H9 (cell line): ENCODE results near the gene KDM4E. TPM values are rescaled to one million over a fixed set of nuclear protein-coding genes. Genes with fewer than 3 reads are reported as not detected.

Experiments used
- DNase-seq: peaks from one replicate; pipeline ENCODE4 v3.0.0-alpha.2; 2017
- H2AFZ ChIP-seq: one replicate; pipeline ENCODE4 v1.6.1; 2013; ENCODE audit warnings: mild to moderate bottlenecking, low read length, control low read depth, moderate library complexity
- H2AK5ac ChIP-seq: 2 replicates; pipeline ENCODE4 v1.6.1; 2013; ENCODE audit warnings: low read length, control low read depth, mixed read lengths; ENCODE audit not compliant: insufficient read length
- H2BK120ac ChIP-seq: one replicate; pipeline ENCODE4 v1.6.1; 2013; ENCODE audit warnings: low read depth, mild to moderate bottlenecking, low read length, control low read depth, inconsistent platforms; ENCODE audit not compliant: poor library complexity, severe bottlenecking
- H2BK12ac ChIP-seq: 2 replicates; pipeline ENCODE4 v1.6.1; 2013; ENCODE audit warnings: low read length, control low read depth, mixed read lengths, low read depth; ENCODE audit not compliant: insufficient read length
- H2BK15ac ChIP-seq: 2 replicates; pipeline ENCODE4 v1.6.1; 2013; ENCODE audit warnings: low read depth, low read length, control low read depth
- H2BK20ac ChIP-seq: one replicate; pipeline ENCODE4 v1.6.1; 2013; ENCODE audit warnings: low read depth, mild to moderate bottlenecking, low read length, control low read depth, inconsistent platforms; ENCODE audit not compliant: poor library complexity, severe bottlenecking
- H2BK5ac ChIP-seq: 2 replicates; pipeline ENCODE4 v1.6.1; 2013; ENCODE audit warnings: low read length, control low read depth, mixed read lengths; ENCODE audit not compliant: insufficient read length
- H3K14ac ChIP-seq: 2 replicates; pipeline ENCODE4 v1.6.1; 2013; ENCODE audit warnings: low read length, control low read depth; ENCODE audit not compliant: insufficient read depth
- H3K18ac ChIP-seq: 2 replicates; pipeline ENCODE4 v1.6.1; 2013; ENCODE audit warnings: low read depth, mild to moderate bottlenecking, mixed read lengths, low read length, control low read depth; ENCODE audit not compliant: insufficient read length
- H3K23ac ChIP-seq: 2 replicates; pipeline ENCODE4 v1.6.1; 2013; ENCODE audit warnings: low read length, control low read depth, mixed read lengths, low read depth; ENCODE audit not compliant: insufficient read length
- H3K23me2 ChIP-seq: 2 replicates; pipeline ENCODE4 v1.6.1; 2013; ENCODE audit warnings: low read depth, mild to moderate bottlenecking, mixed read lengths, low read length, control low read depth; ENCODE audit not compliant: insufficient read length, poor library complexity, severe bottlenecking
- H3K27ac ChIP-seq: 2 replicates; pipeline ENCODE4 v1.5.1; 2013; ENCODE audit warnings: low read length, control low read depth, mixed read lengths, low read depth; ENCODE audit not compliant: insufficient read length
- H3K27me3 ChIP-seq: 2 replicates; pipeline ENCODE4 v1.6.1; 2013; ENCODE audit warnings: low read length, control low read depth, inconsistent platforms; ENCODE audit not compliant: insufficient read depth
- H3K4ac ChIP-seq: 2 replicates; pipeline ENCODE4 v1.6.1; 2013; ENCODE audit warnings: low read depth, mild to moderate bottlenecking, control low read depth, inconsistent platforms, low read length, moderate library complexity
- H3K4me1 ChIP-seq: 2 replicates; pipeline ENCODE4 v1.6.1; 2013; ENCODE audit warnings: low read length, control low read depth, inconsistent platforms; ENCODE audit not compliant: insufficient read depth
- H3K4me2 ChIP-seq: 2 replicates; pipeline ENCODE4 v1.6.1; 2013; ENCODE audit warnings: low read length, control low read depth, mixed read lengths; ENCODE audit not compliant: insufficient read length, insufficient read depth
- H3K56ac ChIP-seq: 2 replicates; pipeline ENCODE4 v1.6.1; 2013; ENCODE audit warnings: low read depth, mild to moderate bottlenecking, mixed read lengths, low read length, control low read depth; ENCODE audit not compliant: insufficient read length
- H3K79me1 ChIP-seq: 2 replicates; pipeline ENCODE4 v1.6.1; 2013; ENCODE audit warnings: low read depth, mild to moderate bottlenecking, moderate library complexity, low read length, control low read depth, inconsistent platforms; ENCODE audit not compliant: insufficient read depth, poor library complexity, severe bottlenecking
- H3K79me2 ChIP-seq: 2 replicates; pipeline ENCODE4 v1.6.1; 2013; ENCODE audit warnings: low read length, control low read depth, inconsistent platforms; ENCODE audit not compliant: insufficient read depth
- H3K9ac ChIP-seq: 2 replicates; pipeline ENCODE4 v1.6.1; 2013; ENCODE audit warnings: low read length, control low read depth, mixed read lengths; ENCODE audit not compliant: insufficient read length; ENCODE audit errors: extremely low read depth
- H3K9me3 ChIP-seq: one replicate; pipeline ENCODE4 v1.6.1; 2013; ENCODE audit warnings: low read depth, low read length, inconsistent platforms; ENCODE audit not compliant: control insufficient read depth
- H3T11ph ChIP-seq: one replicate; pipeline ENCODE4 v1.6.1; 2013; ENCODE audit warnings: mild to moderate bottlenecking, low read length, control low read depth, inconsistent platforms
- H4K20me1 ChIP-seq: one replicate; pipeline ENCODE4 v1.6.1; 2013; ENCODE audit not compliant: control insufficient read depth, insufficient read length, insufficient read depth
- H4K5ac ChIP-seq: 2 replicates; pipeline ENCODE4 v1.6.1; 2013; ENCODE audit warnings: low read depth, mild to moderate bottlenecking, mixed read lengths, low read length, control low read depth; ENCODE audit not compliant: insufficient read length
- H4K8ac ChIP-seq: replicated peaks from 2 replicates; pipeline ENCODE4 v1.6.1; 2013; ENCODE audit warnings: low read length, control low read depth, mixed read lengths, low read depth; ENCODE audit not compliant: insufficient read length
- H4K91ac ChIP-seq: 2 replicates; pipeline ENCODE4 v1.6.1; 2013; ENCODE audit warnings: low read depth, mild to moderate bottlenecking, moderate library complexity, mixed read lengths, low read length, control low read depth; ENCODE audit not compliant: insufficient read length
- H3K27ac Mint-ChIP-seq, 3 experiments: 2 replicates in 2 of 3; 3 replicates in 1 of 3; pipeline ENCODE4 v1.8.0; 2020 to 2021; ENCODE audit warnings: mixed read lengths in 3 of 3, mild to moderate bottlenecking in 1 of 3, moderate library complexity in 1 of 3
- H3K27me3 Mint-ChIP-seq: 2 replicates; pipeline ENCODE4 v1.8.0; 2021; ENCODE audit warnings: low read depth, mild to moderate bottlenecking, moderate library complexity, mixed read lengths
- H3K36me3 Mint-ChIP-seq, 3 experiments: 2 replicates in 2 of 3; 3 replicates in 1 of 3; pipeline ENCODE4 v1.8.0; 2020 to 2021; ENCODE audit warnings: low read depth in 3 of 3, mixed read lengths in 3 of 3; ENCODE audit not compliant: insufficient read depth in 1 of 3
- H3K4me1 Mint-ChIP-seq, 2 experiments: 2 replicates each; pipeline ENCODE4 v1.8.0; 2020; ENCODE audit warnings: mixed read lengths in 2 of 2
- H3K4me3 Mint-ChIP-seq, 2 experiments: 2 replicates in 1 of 2; 3 replicates in 1 of 2; pipeline ENCODE4 v1.8.0; 2020 to 2021; ENCODE audit warnings: mild to moderate bottlenecking in 2 of 2, mixed read lengths in 2 of 2, moderate library complexity in 1 of 2
- H3K9me3 Mint-ChIP-seq, 2 experiments: 2 replicates in 1 of 2; 3 replicates in 1 of 2; pipeline ENCODE4 v1.8.0; 2020; ENCODE audit warnings: mild to moderate bottlenecking in 2 of 2, mixed read lengths in 2 of 2, moderate library complexity in 1 of 2
- WGBS: extraction: QIAGEN DNeasy Blood & Tissue Kit; methylation state at CpG from one replicate; pipeline ENCODE4 v1.1.7; 2013; ENCODE audit warnings: missing lambda C conversion rate, low lambda C conversion rate, mixed read lengths; ENCODE audit not compliant: insufficient read length; ENCODE audit errors: extremely low coverage; 5-methylcytosine and 5-hydroxymethylcytosine counted together
- total RNA-seq: library from RNA; stranded (reverse); gene quantifications from 2 replicates; pipeline ENCODE4 v1.2.1, GENCODE V29; 2021
- TF ChIP-seq, protein P1 (sequence below): fragments of 200-600 bp; sonication (generic); conservative IDR thresholded peaks from 3 replicates; pipeline ENCODE4 v1.8.0; 2021; ENCODE audit warnings: antibody characterized with exemption, mild to moderate bottlenecking

The KDM4E gene
- total RNA-seq, 1 experiment from 2014 or later = not detected

DNA sequence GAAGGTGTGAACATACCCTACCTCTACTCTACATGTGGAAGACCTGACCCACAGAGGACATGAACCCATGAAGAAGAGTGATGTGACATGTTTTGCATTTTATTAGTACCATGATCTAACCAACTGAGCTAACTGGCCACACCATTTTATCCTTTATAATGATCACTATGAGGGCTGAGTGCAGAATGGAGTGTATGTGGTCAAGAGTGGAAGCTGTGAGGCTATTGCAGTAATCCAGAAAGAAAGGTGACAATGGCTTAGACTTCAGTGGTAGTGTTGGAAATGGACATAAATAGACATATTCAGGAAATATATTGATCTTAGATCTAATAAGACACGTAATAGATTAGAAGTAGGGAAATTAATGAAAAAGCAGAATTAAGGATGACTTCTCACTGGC lies 45.4 kb downstream of the KDM4E start:
- Histone ChIP-seq H3K4ac (no peak overlapping the region), H2BK120ac (no peak overlapping the region), H3K27me3 (no peaks in the 10 kb centered on the region), H2BK20ac (no peak overlapping the region), H4K91ac (no peak overlapping the region), H3K79me1 (no peaks in the 10 kb centered on the region), H2BK5ac (no peak overlapping the region), H3K23ac (no peak overlapping the region), H2BK12ac (no peak overlapping the region), H3K14ac (no peak overlapping the region), H3T11ph (no peak overlapping the region), H3K56ac (no peak overlapping the region), H3K18ac (no peak overlapping the region), H2BK15ac (no peak overlapping the region), H2AK5ac (no peak overlapping the region), H4K5ac (no peak overlapping the region), H3K9ac (no peak overlapping the region), H3K4me1 (no peaks in the 10 kb centered on the region), H3K79me2 (no peaks in the 10 kb centered on the region), H3K4me2 (no peak overlapping the region), H4K20me1 (no peaks in the 10 kb centered on the region), H3K9me3 (no peaks in the 10 kb centered on the region), H2AFZ (no peak overlapping the region), H4K8ac (no peak overlapping the region), H3K23me2 (peaks cover 8% of the 10 kb centered on the region), H3K27ac (no peak overlapping the region)
- no peak overlapping the region for H3K27ac Mint-ChIP-seq
- TF ChIP-seq, protein P1, sequence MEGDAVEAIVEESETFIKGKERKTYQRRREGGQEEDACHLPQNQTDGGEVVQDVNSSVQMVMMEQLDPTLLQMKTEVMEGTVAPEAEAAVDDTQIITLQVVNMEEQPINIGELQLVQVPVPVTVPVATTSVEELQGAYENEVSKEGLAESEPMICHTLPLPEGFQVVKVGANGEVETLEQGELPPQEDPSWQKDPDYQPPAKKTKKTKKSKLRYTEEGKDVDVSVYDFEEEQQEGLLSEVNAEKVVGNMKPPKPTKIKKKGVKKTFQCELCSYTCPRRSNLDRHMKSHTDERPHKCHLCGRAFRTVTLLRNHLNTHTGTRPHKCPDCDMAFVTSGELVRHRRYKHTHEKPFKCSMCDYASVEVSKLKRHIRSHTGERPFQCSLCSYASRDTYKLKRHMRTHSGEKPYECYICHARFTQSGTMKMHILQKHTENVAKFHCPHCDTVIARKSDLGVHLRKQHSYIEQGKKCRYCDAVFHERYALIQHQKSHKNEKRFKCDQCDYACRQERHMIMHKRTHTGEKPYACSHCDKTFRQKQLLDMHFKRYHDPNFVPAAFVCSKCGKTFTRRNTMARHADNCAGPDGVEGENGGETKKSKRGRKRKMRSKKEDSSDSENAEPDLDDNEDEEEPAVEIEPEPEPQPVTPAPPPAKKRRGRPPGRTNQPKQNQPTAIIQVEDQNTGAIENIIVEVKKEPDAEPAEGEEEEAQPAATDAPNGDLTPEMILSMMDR = no peak
- H3K27me3 Mint-ChIP-seq = peaks cover 2% of the 10 kb centered on the region; the same call in 1 of the 2 replicates
- peaks cover 0 to 3% of the 10 kb centered on the region in 2 experiments; a peak in 1 of 5 replicates for H3K9me3 Mint-ChIP-seq
- WGBS = no CpG with 5 or more reads among the region's 1 CpG
- peaks cover 0 to 6% (median 2%) of the 10 kb centered on the region in 3 experiments; a peak in 2 of 7 replicates for H3K36me3 Mint-ChIP-seq
- no peak for DNase-seq
- H3K4me1 Mint-ChIP-seq = peaks cover 18% of the 10 kb centered on the region in 2 experiments
- H3K4me3 Mint-ChIP-seq = no peak overlapping the region
